Adrenal gland (tissue), 12 donors: Measurements from ENCODE around the gene PFKM. TPM values are rescaled to one million over a fixed set of nuclear protein-coding genes. Genes with fewer than 3 reads are reported as not detected.
"Not testable (repeated sequence)": the region's sequence is repeated elsewhere in the genome, so short reads cannot be mapped to it uniquely, and the experiment has no call there.

ENCODE experiments used
- DNase-seq, 7 donors: peaks; one replicate each; pipeline ENCODE4 v3.0.0-alpha.2; 2019 to 2020
- H3K27ac ChIP-seq, 5 donors: fragments of 200-600 bp; sonication (generic) in 4 of 5; 1 replicate in 3 of 5; 2 replicates in 2 of 5; pipeline versions ENCODE4 v1.5.1 to v1.8.0; 2016 to 2020; ENCODE audit warnings: mild to moderate bottlenecking in 1 of 5
- H3K27me3 ChIP-seq: fragments of 200-600 bp; 2 replicates; pipeline ENCODE4 v1.8.0; 2021
- H3K36me3 ChIP-seq, 2 donors: fragments of 200-600 bp; replicated peaks in 1 of 2; 1 replicate in 1 of 2; 2 replicates in 1 of 2; pipeline versions ENCODE4 v1.5.1 to v1.8.0; 2018 to 2022
- H3K4me1 ChIP-seq, 2 donors: fragments of 200-600 bp; replicated peaks in 1 of 2; 1 replicate in 1 of 2; 2 replicates in 1 of 2; pipeline versions ENCODE4 v1.5.1 to v1.8.0; 2018 to 2021
- H3K4me3 ChIP-seq, 4 donors: fragments of 200-600 bp; sonication (generic) in 3 of 4; one replicate each; pipeline ENCODE4 v1.5.1; 2016 to 2018
- H3K9me3 ChIP-seq, 3 donors: fragments of 200-600 bp; sonication (generic) in 1 of 3; replicated peaks in 1 of 3; 1 replicate in 2 of 3; 2 replicates in 1 of 3; pipeline versions ENCODE4 v1.5.1 to v1.8.0; 2016 to 2021
- CTCF ChIP-seq, 6 experiments: fragments of 450-650 bp in 4 of 6; fragments of 200-600 bp in 2 of 6; sonication (generic) in 1 of 6; IDR thresholded peaks; 1 replicate in 5 of 6; 2 replicates in 1 of 6; pipeline versions ENCODE4 v1.5.1 to v1.8.0; 2016 to 2021; ENCODE audit warnings: antibody characterized with exemption in 6 of 6, mild to moderate bottlenecking in 2 of 6, moderate library complexity in 1 of 6
- POLR2A ChIP-seq, 2 donors: fragments of 450-650 bp; IDR thresholded peaks; one replicate each; pipeline ENCODE4 v1.6.1; 2017; ENCODE audit warnings: antibody characterized with exemption in 2 of 2, mild to moderate bottlenecking in 2 of 2, moderate library complexity in 1 of 2
- WGBS, 4 donors: extraction: QIAGEN DNeasy Blood & Tissue Kit in 2 of 4; methylation state at CpG; one replicate each; pipeline versions ENCODE4 v1.1.5 to v1.1.7; 2013 to 2017; 5-methylcytosine and 5-hydroxymethylcytosine counted together
- intact Hi-C, 2 donors: fragments of 100-400 bp; cut with DNase I; formaldehyde crosslinking; loops; one replicate each; pipeline versions ENCODE4 v1.14.1 to v1.15.0; 2022 to 2023
- polyA plus RNA-seq, 3 donors: library from polyadenylated mRNA; stranded (reverse); fragments of 200-250 nt in 2 of 3; fragments of 350-450 nt in 1 of 3; fragmentation: Illumina TruSeq in 1 of 3; extraction: RNeasy Lipid Tissue Mini Kit (QIAGEN cat#74804) in 1 of 3; gene quantifications; one replicate each; pipeline ENCODE4 v1.2.3, GENCODE V29; 2013 to 2014
- total RNA-seq, 9 donors: library from RNA; depleted of rRNA in 4 of 9; stranded (reverse); fragments of >200 nt in 4 of 9; fragments of 120-200 nt in 1 of 9; fragmentation: NEBNext Ultra II Directional in 1 of 9; extraction: Animal tissue kit (Norgen Biotek cat#: 25700) in 1 of 9; gene quantifications; one replicate each; pipeline versions ENCODE4 v1.1.0 to v1.2.4, GENCODE V29; 2013 to 2023
- donor health status: healthy with polysubstance abuse.
- donor health status: Bipolar disorder and iron deficiency.
- donor health status: DM: yes; HTN: yes; CAD: no.
- donor health status: DM: no; HTN: no; CAD: no.
- donor health status: DM: no; HTN: no; CAD: no.
- donor health status: DM: yes; HTN: yes; CAD: no.

Gene PFKM
- total and polyA plus RNA-seq, 12 donors: 44.4 to 183 (median 107) TPM

DNA sequence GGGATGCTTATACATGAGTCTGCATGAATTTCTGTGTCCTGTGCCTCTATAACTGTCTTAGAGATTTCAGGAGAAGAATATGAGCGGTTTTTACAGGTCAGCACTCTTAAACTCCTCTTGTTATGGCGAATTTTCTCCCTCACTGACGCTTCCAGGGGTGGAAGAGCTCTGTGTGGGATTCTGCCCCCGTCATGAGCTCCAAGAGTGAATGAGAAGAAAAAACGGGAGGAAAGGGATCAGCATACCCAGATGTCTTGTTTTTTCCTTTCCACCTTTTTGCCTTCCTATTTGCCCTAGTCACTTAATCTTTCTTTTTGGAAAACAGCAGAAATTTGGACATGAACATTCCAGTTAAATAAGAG lies 651 bp downstream of the PFKM start:
- no peaks in the 10 kb centered on the region for H3K27me3 ChIP-seq
- H3K36me3 ChIP-seq: peaks cover 0 to 19% of the 10 kb centered on the region in 2 donors
- DNase-seq: no peak
- intact Hi-C loops: no loop called here
- TF ChIP-seq CTCF (IDR thresholded peaks at IDR 0.05) (no peak), POLR2A (IDR thresholded peaks at IDR 0.05) (no peak)
- H3K27ac ChIP-seq: peak overlapping the region in 4 of 5 donors; percentile 36 to 81 (median 60)
- no peaks in the 10 kb centered on the region for H3K9me3 ChIP-seq
- WGBS, 4 donors: 2 to 7% (median 4%) methylated on average over 5 of the region's 5 CpGs
- H3K4me1 ChIP-seq: peaks cover 0 to 23% of the 10 kb centered on the region in 2 donors
- H3K4me3 ChIP-seq: peak overlapping the region in 2 of 4 donors; percentile 64 to 80

- Histone ChIP-seq H3K27ac (no peak overlapping the region), H3K9me3 (no peaks in the 10 kb centered on the region), H3K4me1 (peaks cover 0 to 27% of the 10 kb centered on the region in 2 donors), H3K36me3 (peaks cover 0 to 19% of the 10 kb centered on the region in 2 donors), H3K27me3 (no peaks in the 10 kb centered on the region), H3K4me3 (no peak overlapping the region)
- TF ChIP-seq POLR2A (IDR thresholded peaks at IDR 0.05) (no peak), CTCF (IDR thresholded peaks at IDR 0.05) (no peak)
- 95 to 100% (median 96%) methylated on average over 1 of the region's 1 CpG for WGBS, 4 donors
- no peak for DNase-seq
- intact Hi-C loops: no loop called here
Measured at GRCh38 chr12:48121522-48121921, 2.4 kb downstream of the PFKM start.

DNA sequence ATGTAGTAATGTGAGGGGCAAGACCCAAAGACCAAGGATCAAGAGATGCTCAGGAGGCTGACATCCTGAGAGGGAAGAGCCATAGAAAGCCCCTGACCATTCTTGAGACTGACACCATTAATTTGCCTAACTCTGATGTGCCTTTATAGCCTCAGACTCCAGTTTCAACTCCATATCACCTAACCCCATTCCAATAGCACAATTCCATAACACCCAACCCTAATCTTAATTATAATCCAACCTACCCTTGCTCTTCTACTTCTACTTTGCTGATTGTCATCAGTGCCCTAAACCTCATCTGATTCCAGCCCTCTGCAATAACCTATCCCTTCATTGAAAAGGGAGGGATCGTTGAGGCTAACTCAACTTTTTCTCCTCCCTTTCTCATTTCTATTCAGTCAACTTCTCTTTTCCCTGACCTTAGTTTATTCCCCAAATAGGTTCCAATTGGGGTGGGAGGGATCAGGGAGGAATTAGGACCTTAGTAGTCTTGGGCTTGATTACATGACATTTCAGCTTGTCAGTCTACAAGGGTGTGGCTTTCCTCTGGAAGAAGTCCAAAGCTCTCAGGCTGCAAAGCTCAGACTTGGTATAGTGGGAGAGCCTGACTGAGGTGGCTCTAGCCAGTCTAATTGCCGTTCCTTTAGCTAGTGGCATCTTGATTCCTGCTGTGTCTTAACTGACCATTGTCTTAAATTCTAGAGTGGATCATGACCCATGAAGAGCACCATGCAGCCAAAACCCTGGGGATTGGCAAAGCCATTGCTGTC lies 3.1 kb downstream of the PFKM start:
- H3K4me3 ChIP-seq: no peak overlapping the region
- H3K36me3 ChIP-seq: peaks cover 0 to 20% of the 10 kb centered on the region in 2 donors
- intact Hi-C loops: no loop called here
- TF ChIP-seq POLR2A (IDR thresholded peaks at IDR 0.05) (no peak), CTCF (IDR thresholded peaks at IDR 0.05) (no peak)
- 89 to 97% (median 95%) methylated on average over 2 of the region's 2 CpGs for WGBS, 4 donors
- H3K9me3 ChIP-seq: no peaks in the 10 kb centered on the region
- H3K4me1 ChIP-seq: peaks cover 0 to 27% of the 10 kb centered on the region in 2 donors
- H3K27ac ChIP-seq: no peak overlapping the region
- no peaks in the 10 kb centered on the region for H3K27me3 ChIP-seq
- no peak for DNase-seq

DNA sequence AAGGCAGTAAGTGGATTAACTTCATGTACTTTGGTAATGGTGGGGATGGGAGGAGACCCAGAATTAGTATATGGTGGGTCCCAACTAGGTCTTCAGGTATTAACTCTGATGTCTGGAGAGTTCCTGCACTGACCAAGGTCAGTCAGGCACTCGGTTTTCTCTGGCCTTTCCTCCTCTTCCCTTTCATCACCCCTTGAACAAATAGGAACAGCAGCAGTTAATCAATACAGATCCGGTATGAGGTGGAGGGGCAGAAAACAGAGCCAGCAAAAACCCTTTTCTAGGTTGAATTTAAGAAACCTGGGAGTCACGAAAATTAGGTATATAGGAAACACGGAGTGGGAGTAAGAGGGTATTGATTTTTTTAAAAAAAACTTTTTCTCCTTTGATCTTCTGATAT lies 4.0 kb downstream of the PFKM start:
- Histone ChIP-seq H3K36me3 (peaks cover 0 to 25% of the 10 kb centered on the region in 2 donors), H3K9me3 (no peaks in the 10 kb centered on the region), H3K27ac (no peak overlapping the region), H3K4me1 (peaks cover 0 to 27% of the 10 kb centered on the region in 2 donors), H3K27me3 (no peaks in the 10 kb centered on the region), H3K4me3 (no peak overlapping the region)
- TF ChIP-seq POLR2A (IDR thresholded peaks at IDR 0.05) (no peak), CTCF (IDR thresholded peaks at IDR 0.05) (no peak)
- DNase-seq: no peak
- 70 to 77% (median 75%) methylated on average over 4 of the region's 4 CpGs for WGBS, 4 donors
- intact Hi-C loops: no loop called here

DNA sequence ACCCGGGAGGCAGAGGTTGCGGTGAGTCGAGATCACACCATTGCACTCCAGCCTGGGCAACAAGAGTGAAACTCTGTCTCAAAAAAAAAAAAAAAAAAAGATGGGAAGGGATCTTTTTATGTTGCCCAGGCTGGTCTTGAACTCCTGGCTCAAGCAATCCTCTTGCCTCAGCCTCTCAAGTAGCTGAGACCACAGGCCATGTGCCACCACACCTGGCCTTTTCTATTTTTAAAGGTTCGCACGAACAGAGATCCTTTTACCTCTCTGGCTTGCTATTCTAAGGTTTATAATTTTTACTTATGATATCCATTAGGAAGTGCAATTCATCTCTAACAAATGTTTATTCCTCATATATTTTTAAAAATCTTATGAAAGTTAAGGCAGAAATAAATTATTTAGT lies 6.4 kb downstream of the PFKM start:
- H3K9me3 ChIP-seq, intact Hi-C loops, H3K27ac ChIP-seq, DNase-seq, H3K4me3 ChIP-seq, H3K27me3 ChIP-seq: not testable (repeated sequence)
- Histone ChIP-seq H3K4me1 (peaks cover 0 to 10% of the 10 kb centered on the region in 2 donors), H3K36me3 (peaks cover 0 to 39% of the 10 kb centered on the region in 2 donors)
- WGBS, 4 donors: 89 to 98% (median 95%) methylated on average over 2 to 5 of the region's 5 CpGs
